ENCODE measurements around the gene SLC16A1. TPM values are rescaled to one million over a fixed set of nuclear protein-coding genes. Genes with fewer than 3 reads are reported as not detected.

SLC16A1 gene
- total RNA-seq, 1 donor from 2014 or later, result 58.7 TPM

DNA sequence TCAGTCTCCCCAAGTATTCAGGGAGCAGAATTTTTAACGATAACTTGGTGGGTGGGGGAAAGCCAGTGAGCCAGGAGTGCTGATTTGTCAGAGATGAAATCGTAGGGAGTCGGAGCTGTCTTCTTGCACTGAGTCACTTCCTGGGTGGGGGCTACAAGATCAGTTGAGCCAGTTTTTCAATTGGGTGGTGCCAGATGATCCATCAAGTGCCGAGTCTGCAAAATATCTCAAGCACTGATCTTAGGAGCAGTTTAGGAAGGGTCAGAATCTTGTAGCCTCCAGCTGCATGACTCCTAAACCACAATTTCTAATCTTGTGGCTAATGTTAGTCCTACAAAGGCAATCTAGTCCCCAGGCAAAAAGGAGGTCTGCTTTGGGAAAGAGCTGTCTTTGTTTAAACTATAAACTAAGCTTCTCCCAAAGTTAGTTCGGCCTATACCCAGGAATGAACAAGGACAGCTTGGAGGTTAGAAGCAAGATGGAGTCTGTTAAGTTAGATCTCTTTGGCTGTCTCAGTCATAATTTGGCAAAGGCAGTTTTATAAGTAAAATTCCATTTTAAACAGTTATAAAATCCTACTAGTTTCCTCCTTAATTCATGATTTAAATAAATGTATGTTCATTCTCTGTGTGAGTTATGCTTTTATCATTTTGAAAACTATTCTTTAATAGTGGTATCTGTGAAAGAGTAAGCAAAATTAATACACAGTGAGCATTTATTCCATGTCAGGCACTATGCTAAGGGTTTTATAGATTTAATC lies 51.7 kb downstream of the SLC16A1 start:
- Mint-ChIP-seq H3K4me1 (ENCODE audit: unreplicated experiment) (peaks cover 31% of the 10 kb centered on the region), H3K36me3 (ENCODE audit: unreplicated experiment) (peaks cover 2% of the 10 kb centered on the region), H3K27ac (ENCODE audit: unreplicated experiment) (peak overlapping the region; percentile 20), H3K27me3 (ENCODE audit: unreplicated experiment) (no peaks in the 10 kb centered on the region), H3K4me3 (ENCODE audit: unreplicated experiment) (no peak overlapping the region), H3K9me3 (ENCODE audit: unreplicated experiment) (peaks cover 3% of the 10 kb centered on the region)
- DNase-seq (ENCODE audit: extremely low spot score, unreplicated experiment), result no peak
- TF ChIP-seq, protein P1, sequence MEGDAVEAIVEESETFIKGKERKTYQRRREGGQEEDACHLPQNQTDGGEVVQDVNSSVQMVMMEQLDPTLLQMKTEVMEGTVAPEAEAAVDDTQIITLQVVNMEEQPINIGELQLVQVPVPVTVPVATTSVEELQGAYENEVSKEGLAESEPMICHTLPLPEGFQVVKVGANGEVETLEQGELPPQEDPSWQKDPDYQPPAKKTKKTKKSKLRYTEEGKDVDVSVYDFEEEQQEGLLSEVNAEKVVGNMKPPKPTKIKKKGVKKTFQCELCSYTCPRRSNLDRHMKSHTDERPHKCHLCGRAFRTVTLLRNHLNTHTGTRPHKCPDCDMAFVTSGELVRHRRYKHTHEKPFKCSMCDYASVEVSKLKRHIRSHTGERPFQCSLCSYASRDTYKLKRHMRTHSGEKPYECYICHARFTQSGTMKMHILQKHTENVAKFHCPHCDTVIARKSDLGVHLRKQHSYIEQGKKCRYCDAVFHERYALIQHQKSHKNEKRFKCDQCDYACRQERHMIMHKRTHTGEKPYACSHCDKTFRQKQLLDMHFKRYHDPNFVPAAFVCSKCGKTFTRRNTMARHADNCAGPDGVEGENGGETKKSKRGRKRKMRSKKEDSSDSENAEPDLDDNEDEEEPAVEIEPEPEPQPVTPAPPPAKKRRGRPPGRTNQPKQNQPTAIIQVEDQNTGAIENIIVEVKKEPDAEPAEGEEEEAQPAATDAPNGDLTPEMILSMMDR (IDR thresholded peaks at IDR 0.05), result no peak

DNA sequence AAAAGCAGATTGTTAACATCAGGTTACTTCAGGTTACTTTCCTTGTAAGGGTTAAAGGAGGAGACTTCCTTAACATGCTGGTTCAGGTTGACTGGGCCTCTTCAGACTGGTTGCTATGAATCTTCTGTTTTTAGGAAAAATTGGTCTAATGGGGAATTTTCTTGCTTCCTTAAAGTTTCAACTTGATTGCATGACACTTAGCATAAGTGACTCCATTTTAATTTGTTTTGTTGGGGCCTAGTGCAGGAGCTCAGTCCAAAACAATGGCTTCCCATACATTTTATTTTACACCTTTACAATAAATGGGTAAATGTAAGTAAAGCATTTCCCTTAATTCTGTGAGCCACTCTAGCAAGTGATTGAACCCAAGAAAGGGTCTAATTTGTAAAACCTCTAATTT lies 53.8 kb downstream of the SLC16A1 start:
- no peak for DNase-seq (ENCODE audit: extremely low spot score, unreplicated experiment)
- no peaks in the 10 kb centered on the region for H3K36me3 Mint-ChIP-seq (ENCODE audit: unreplicated experiment)
- H3K4me3 Mint-ChIP-seq (ENCODE audit: unreplicated experiment), result no peak overlapping the region
- H3K9me3 Mint-ChIP-seq (ENCODE audit: unreplicated experiment), result peaks cover 3% of the 10 kb centered on the region
- peaks cover 29% of the 10 kb centered on the region for H3K4me1 Mint-ChIP-seq (ENCODE audit: unreplicated experiment)
- H3K27ac Mint-ChIP-seq (ENCODE audit: unreplicated experiment), result no peak overlapping the region
- TF ChIP-seq, protein P1 (IDR thresholded peaks at IDR 0.05), result no peak
- no peaks in the 10 kb centered on the region for H3K27me3 Mint-ChIP-seq (ENCODE audit: unreplicated experiment)

DNA sequence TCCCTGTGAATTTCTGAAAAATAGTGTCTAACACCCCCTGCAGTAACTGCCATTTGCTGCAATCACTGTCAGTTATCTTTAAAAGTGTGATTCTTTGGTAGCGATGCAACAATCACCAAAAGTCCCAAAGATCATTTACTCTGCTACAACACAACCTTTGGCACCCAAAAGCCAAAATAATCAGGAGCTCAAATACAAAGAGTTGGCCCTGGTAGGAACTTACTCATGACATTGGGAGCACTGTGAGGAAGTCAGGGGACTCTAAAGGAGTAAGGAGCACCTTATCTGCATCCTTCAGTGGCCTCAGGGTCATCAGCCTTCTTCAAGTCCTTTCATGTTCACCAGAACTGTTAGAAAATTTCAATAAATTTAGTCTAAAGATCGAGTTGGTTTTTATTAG lies 54.6 kb downstream of the SLC16A1 start:
- TF ChIP-seq, protein P1 (IDR thresholded peaks at IDR 0.05), result no peak
- Mint-ChIP-seq H3K27ac (ENCODE audit: unreplicated experiment) (no peak overlapping the region), H3K36me3 (ENCODE audit: unreplicated experiment) (peaks cover 2% of the 10 kb centered on the region), H3K4me1 (ENCODE audit: unreplicated experiment) (peaks cover 25% of the 10 kb centered on the region), H3K27me3 (ENCODE audit: unreplicated experiment) (no peaks in the 10 kb centered on the region), H3K4me3 (ENCODE audit: unreplicated experiment) (no peak overlapping the region), H3K9me3 (ENCODE audit: unreplicated experiment) (peaks cover 8% of the 10 kb centered on the region)
- DNase-seq (ENCODE audit: extremely low spot score, unreplicated experiment), result no peak

DNA sequence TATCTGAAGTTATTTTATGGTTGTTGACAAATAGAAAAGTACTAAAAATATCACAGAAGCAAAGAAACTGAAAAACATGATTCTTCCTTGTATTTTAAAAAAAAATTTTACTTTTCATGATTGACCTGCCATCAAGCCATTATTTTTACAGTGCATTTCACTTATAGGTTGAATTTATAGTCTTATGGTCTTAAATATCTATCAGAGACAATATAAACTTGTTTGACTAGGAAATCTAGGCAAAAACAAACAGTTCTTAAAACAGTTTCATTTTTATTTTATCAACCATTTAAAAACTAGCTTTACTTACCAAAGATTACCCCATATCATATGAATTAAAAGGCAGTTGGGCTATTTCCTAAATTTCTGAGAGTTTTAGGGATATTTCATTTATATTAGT lies 59.2 kb downstream of the SLC16A1 start:
- no peak for DNase-seq (ENCODE audit: extremely low spot score, unreplicated experiment)
- Mint-ChIP-seq H3K4me3 (ENCODE audit: unreplicated experiment) (no peak overlapping the region), H3K36me3 (ENCODE audit: unreplicated experiment) (peaks cover 3% of the 10 kb centered on the region), H3K27ac (ENCODE audit: unreplicated experiment) (no peak overlapping the region), H3K4me1 (ENCODE audit: unreplicated experiment) (no peaks in the 10 kb centered on the region), H3K9me3 (ENCODE audit: unreplicated experiment) (peaks cover 17% of the 10 kb centered on the region), H3K27me3 (ENCODE audit: unreplicated experiment) (no peaks in the 10 kb centered on the region)
- TF ChIP-seq, protein P1 (IDR thresholded peaks at IDR 0.05), result no peak

DNA sequence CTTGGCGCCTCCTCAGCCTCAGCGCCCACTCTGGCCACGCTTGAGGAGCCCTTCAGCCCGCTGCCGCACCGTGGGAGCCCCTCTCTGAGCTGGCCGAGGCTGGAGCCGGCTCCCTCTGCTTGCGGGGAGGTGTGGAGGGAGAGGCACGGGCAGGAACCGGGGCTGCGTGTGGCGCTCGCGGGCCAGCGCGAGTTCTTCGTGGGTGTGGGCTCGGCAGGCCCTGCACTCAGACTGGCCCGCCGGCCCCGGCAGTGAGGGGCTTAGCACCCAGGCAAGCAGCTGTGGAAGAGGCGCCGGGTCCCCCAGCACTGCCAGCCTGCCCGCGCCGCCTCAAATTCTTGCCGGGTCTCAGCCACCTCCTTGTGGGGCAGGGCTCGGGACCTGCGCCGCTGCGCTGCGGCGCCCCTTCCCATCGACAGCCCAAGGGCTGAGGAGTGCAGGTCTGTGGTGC lies 61.4 kb downstream of the SLC16A1 start:
- DNase-seq (ENCODE audit: extremely low spot score, unreplicated experiment), result peak; percentile 78
- Mint-ChIP-seq H3K4me1 (ENCODE audit: unreplicated experiment) (no peaks in the 10 kb centered on the region), H3K36me3 (ENCODE audit: unreplicated experiment) (peaks cover 3% of the 10 kb centered on the region), H3K9me3 (ENCODE audit: unreplicated experiment) (peaks cover 17% of the 10 kb centered on the region), H3K27me3 (ENCODE audit: unreplicated experiment) (no peaks in the 10 kb centered on the region), H3K27ac (ENCODE audit: unreplicated experiment) (no peak overlapping the region), H3K4me3 (ENCODE audit: unreplicated experiment) (no peak overlapping the region)
- TF ChIP-seq, protein P1 (IDR thresholded peaks at IDR 0.05), result no peak
